ENCODE results near the gene SLC44A1. TPM values are rescaled to one million over a fixed set of nuclear protein-coding genes. Genes with fewer than 3 reads are reported as not detected.

SLC44A1 gene
- total RNA-seq, 1 donor: 47.8 TPM

DNA sequence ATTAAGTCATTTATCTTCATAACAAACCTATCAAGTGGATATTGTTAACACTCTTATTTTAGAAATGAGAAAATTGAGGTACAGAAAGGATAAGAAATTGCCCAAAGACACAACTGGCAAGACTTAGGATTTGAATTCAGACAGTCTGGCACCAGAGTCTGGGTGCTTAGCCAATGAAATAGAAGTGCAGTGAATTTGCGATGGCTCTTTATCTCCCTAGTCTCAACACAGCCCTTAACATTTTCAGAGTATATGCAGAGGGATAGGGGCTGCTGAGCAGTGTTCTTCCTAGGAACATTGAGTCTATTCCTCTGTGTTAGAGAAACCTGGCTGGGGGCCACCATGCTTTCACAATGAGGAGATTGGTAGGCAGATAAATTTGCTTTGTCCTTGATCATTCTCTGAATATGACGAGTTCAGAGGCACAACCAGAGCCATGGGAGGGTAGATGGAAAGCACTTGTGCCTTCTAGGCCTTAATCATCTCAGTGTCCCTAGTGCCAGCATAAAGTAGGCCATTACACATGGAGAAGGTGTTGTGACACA is 197.2 kb downstream of the SLC44A1 start:
- no peaks in the 10 kb centered on the region for H3K9me3 ChIP-seq (ENCODE audit: low read depth, low read length)
- H3K79me2 ChIP-seq (ENCODE audit: insufficient read depth, low read length): no peaks in the 10 kb centered on the region
- no peaks in the 10 kb centered on the region for H4K20me1 ChIP-seq (ENCODE audit: insufficient read depth, low read length)
- no peaks in the 10 kb centered on the region for H3K36me3 ChIP-seq (ENCODE audit: insufficient read depth, low read length)
- no peak overlapping the region for H2AFZ ChIP-seq (ENCODE audit: low read length)
- H3K4me1 ChIP-seq (ENCODE audit: insufficient read depth, low read length): peaks cover 8% of the 10 kb centered on the region
- H3K4me3 ChIP-seq (ENCODE audit: insufficient read depth, low read length): no peak overlapping the region
- no peak for DNase-seq (ENCODE audit: insufficient read length, low spot score, missing footprints)
- H3K27ac ChIP-seq (ENCODE audit: low read depth, low read length): no peak overlapping the region
- H3K4me2 ChIP-seq (ENCODE audit: insufficient read depth, low read length): no peak overlapping the region
- H3K27me3 ChIP-seq (ENCODE audit: insufficient read depth, low read length): no peaks in the 10 kb centered on the region
- TF ChIP-seq, protein P1, sequence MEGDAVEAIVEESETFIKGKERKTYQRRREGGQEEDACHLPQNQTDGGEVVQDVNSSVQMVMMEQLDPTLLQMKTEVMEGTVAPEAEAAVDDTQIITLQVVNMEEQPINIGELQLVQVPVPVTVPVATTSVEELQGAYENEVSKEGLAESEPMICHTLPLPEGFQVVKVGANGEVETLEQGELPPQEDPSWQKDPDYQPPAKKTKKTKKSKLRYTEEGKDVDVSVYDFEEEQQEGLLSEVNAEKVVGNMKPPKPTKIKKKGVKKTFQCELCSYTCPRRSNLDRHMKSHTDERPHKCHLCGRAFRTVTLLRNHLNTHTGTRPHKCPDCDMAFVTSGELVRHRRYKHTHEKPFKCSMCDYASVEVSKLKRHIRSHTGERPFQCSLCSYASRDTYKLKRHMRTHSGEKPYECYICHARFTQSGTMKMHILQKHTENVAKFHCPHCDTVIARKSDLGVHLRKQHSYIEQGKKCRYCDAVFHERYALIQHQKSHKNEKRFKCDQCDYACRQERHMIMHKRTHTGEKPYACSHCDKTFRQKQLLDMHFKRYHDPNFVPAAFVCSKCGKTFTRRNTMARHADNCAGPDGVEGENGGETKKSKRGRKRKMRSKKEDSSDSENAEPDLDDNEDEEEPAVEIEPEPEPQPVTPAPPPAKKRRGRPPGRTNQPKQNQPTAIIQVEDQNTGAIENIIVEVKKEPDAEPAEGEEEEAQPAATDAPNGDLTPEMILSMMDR (IDR thresholded peaks at IDR 0.05; ENCODE audit: extremely low read depth, low read depth, low read length): no peak

DNA sequence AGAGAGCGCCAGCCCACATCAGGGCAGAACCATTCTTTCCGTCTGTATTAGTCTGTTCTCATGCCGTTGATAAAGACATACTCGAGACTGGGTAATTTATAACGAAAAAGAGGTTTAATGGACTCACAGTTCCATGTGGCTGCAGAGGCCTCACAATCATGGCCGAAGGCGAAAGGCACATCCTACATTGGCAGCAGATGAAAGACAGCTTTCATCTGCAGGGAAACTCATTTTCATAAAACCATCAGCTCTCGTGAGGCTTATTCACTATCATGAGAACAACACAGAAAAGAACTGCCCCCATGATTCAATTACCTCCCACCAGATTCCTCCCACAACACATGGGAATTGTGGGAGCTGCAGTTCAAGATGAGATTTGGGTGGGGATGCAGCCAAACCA is 198.7 kb downstream of the SLC44A1 start:
- no peak for DNase-seq (ENCODE audit: insufficient read length, low spot score, missing footprints)
- Histone ChIP-seq H3K4me3 (ENCODE audit: insufficient read depth, low read length) (no peak overlapping the region), H3K9me3 (ENCODE audit: low read depth, low read length) (no peaks in the 10 kb centered on the region), H4K20me1 (ENCODE audit: insufficient read depth, low read length) (no peaks in the 10 kb centered on the region), H3K36me3 (ENCODE audit: insufficient read depth, low read length) (no peaks in the 10 kb centered on the region), H3K4me1 (ENCODE audit: insufficient read depth, low read length) (peaks cover 11% of the 10 kb centered on the region), H3K79me2 (ENCODE audit: insufficient read depth, low read length) (no peaks in the 10 kb centered on the region), H3K27me3 (ENCODE audit: insufficient read depth, low read length) (no peaks in the 10 kb centered on the region), H3K4me2 (ENCODE audit: insufficient read depth, low read length) (no peak overlapping the region), H3K27ac (ENCODE audit: low read depth, low read length) (no peak overlapping the region), H2AFZ (ENCODE audit: low read length) (no peak overlapping the region)
- TF ChIP-seq, protein P1 (IDR thresholded peaks at IDR 0.05; ENCODE audit: extremely low read depth, low read depth, low read length): no peak

DNA sequence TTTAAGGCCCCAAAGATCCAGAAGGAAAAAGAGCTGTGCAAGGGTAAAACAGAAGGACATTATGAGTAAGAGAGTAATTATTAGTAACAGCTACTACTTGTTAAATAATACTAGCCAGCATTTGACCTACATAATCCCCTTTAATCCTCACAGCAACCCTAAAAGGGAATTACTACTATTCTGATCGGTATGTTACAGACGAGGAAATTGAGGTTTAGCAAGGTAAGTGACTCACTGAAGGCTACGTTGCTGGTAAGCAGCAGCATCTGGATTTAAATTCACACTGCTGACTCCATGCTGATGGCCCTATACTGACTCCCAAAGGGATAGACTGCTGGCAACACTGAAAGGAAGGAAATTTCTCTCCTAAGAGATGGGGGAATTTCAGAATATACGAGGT is 199.7 kb downstream of the SLC44A1 start:
- no peaks in the 10 kb centered on the region for H3K9me3 ChIP-seq (ENCODE audit: low read depth, low read length)
- H4K20me1 ChIP-seq (ENCODE audit: insufficient read depth, low read length): peaks cover 3% of the 10 kb centered on the region
- peaks cover 9% of the 10 kb centered on the region for H3K79me2 ChIP-seq (ENCODE audit: insufficient read depth, low read length)
- H3K27me3 ChIP-seq (ENCODE audit: insufficient read depth, low read length): no peaks in the 10 kb centered on the region
- no peak overlapping the region for H3K27ac ChIP-seq (ENCODE audit: low read depth, low read length)
- peaks cover 10% of the 10 kb centered on the region for H3K4me1 ChIP-seq (ENCODE audit: insufficient read depth, low read length)
- H3K4me2 ChIP-seq (ENCODE audit: insufficient read depth, low read length): no peak overlapping the region
- TF ChIP-seq, protein P1 (IDR thresholded peaks at IDR 0.05; ENCODE audit: extremely low read depth, low read depth, low read length): no peak
- no peak overlapping the region for H3K4me3 ChIP-seq (ENCODE audit: insufficient read depth, low read length)
- no peaks in the 10 kb centered on the region for H3K36me3 ChIP-seq (ENCODE audit: insufficient read depth, low read length)
- peak overlapping the region; percentile 69 for H2AFZ ChIP-seq (ENCODE audit: low read length)
- DNase-seq (ENCODE audit: insufficient read length, low spot score, missing footprints): no peak

DNA sequence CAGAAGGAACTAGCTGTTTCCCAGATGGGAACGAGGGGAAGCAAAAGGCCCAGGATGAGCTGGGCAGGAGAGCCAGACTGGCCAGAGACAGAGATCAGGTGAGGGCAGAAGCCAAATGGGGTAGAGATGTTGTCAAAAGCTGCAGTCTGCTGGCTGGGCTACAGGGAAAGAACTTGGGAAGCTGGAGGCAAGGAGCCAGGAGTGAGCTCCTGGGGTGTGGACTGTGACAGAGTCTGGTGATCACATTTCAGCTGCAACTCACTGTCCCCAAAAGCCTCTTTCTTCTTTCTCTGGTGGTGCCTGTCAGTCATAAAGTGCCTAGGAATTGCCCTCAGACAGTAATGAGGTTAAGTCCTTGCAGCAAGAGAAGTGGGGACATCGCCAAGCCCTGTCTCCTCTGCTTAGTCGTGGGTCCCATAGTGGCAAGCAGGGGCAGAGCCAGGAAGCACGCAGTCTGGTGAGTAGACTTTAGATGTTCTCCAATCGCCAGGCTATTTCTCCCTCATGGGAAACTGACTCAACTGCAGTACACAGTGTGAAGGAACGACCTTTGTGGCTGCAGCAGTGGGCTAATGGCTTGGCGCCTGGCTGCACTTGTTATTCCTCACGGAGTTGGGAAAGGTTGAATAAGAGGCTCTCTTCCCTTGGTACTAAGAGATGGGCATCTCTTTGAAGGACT is 200.9 kb downstream of the SLC44A1 start:
- TF ChIP-seq, protein P1 (IDR thresholded peaks at IDR 0.05; ENCODE audit: extremely low read depth, low read depth, low read length): no peak
- peak overlapping the region; percentile 53 for H2AFZ ChIP-seq (ENCODE audit: low read length)

More for the DNA sequence above, 200.9 kb downstream of the SLC44A1 start:
- no peak for DNase-seq (ENCODE audit: insufficient read length, low spot score, missing footprints)
- Histone ChIP-seq H3K4me1 (ENCODE audit: insufficient read depth, low read length) (peaks cover 17% of the 10 kb centered on the region), H3K36me3 (ENCODE audit: insufficient read depth, low read length) (no peaks in the 10 kb centered on the region), H3K27me3 (ENCODE audit: insufficient read depth, low read length) (no peaks in the 10 kb centered on the region), H3K4me3 (ENCODE audit: insufficient read depth, low read length) (no peak overlapping the region), H4K20me1 (ENCODE audit: insufficient read depth, low read length) (peaks cover 3% of the 10 kb centered on the region), H3K4me2 (ENCODE audit: insufficient read depth, low read length) (no peak overlapping the region), H3K9me3 (ENCODE audit: low read depth, low read length) (no peaks in the 10 kb centered on the region), H3K79me2 (ENCODE audit: insufficient read depth, low read length) (peaks cover 21% of the 10 kb centered on the region), H3K27ac (ENCODE audit: low read depth, low read length) (no peak overlapping the region)
